OCI-LY7 (cell line): ENCODE measurements around the gene SUPT3H.
A peak's percentile ranks its signal among the peaks of the same experiment; 100 is the strongest.

Source experiments
- CTCF ChIP-seq: fragments of 200-600 bp; sonication (generic); conservative IDR thresholded peaks from 2 replicates; pipeline ENCODE4 v1.5.1; 2014; ENCODE audit warnings: mild to moderate bottlenecking, antibody characterized with exemption, low read length, moderate library complexity, mixed read lengths
- EZH2phosphoT487 ChIP-seq: fragments of 200-600 bp; sonication (generic); IDR thresholded peaks from 2 replicates; pipeline ENCODE4 v1.6.1; 2018; ENCODE audit warnings: low read depth, borderline replicate concordance, mild to moderate bottlenecking, mixed run types, antibody characterized with exemption, low read length, moderate library complexity, mixed read lengths

DNA sequence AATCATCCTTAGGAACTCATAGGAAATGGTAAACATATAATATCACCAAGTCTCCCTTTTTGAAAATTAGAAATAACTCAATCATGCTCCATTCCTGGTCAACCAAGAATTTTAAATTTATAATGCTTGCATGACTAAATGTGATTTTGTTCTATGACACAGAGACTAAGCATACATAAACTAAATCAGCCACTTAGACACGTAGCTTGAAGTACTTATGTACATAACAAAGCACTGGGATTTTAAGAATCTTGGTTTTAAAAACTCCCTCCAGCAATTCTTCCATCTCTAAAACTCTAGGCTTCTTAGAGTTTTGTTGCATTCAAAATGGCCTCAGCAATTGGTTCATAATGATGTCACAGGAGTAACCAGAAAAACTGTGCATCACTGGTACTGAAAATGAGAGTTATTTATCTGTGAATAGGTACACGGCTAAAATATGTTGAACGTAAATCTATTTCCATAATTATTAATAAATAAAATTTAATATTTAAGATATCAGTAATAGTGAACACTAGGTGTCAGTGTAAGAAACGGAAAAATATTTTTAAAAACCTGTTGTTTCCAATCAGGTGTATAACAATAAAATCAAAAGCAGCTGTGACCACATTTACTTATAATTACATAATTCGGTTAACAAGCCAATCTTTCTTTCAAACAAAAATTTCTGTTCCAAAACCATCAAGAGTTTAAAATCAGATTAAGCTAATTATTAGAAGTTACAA, 291.2 kb downstream of the SUPT3H start:
- TF ChIP-seq CTCF (0 out of 2 replicates have a peak, but pooled peaks have one; percentile 30), EZH2phosphoT487 (no peak)
